H1 (cell line): Measurements from ENCODE around the gene CCSER2. TPM values are rescaled to one million over a fixed set of nuclear protein-coding genes. Genes with fewer than 3 reads are reported as not detected.

Experiments
- CTCF ChIA-PET: fragments of 300-600 bp; sonication (Branson Sonifier 250); formaldehyde crosslinking; loops from one replicate; lab custom pipeline; 2021; ENCODE audit not compliant: partially characterized antibody; lab: Charles Lee
- POLR2A ChIA-PET: fragments of 300-600 bp; sonication (Branson Sonifier 250); formaldehyde crosslinking; loops from one replicate; lab custom pipeline; 2021; ENCODE audit warnings: inconsistent platforms; ENCODE audit not compliant: partially characterized antibody; lab: Charles Lee
- DNase-seq, 2 experiments: peaks; one replicate each; pipeline versions ENCODE4 v3.0.0 to v3.0.0-alpha.2; 2010 to 2022; ENCODE audit warnings: low spot score in 2 of 2, low read depth in 1 of 2, mixed read lengths in 1 of 2
- FAIRE-seq: peaks from 2 replicates; lab custom pipeline; 2011; peaks lifted over from hg19 to GRCh38; lab: Jason Lieb, UNC
- H2AFZ ChIP-seq: 2 replicates; pipeline ENCODE4 v1.8.1; 2012; ENCODE audit warnings: low read length, inconsistent platforms
- H2AK5ac ChIP-seq: 2 replicates; pipeline ENCODE4 v1.6.1; 2013; ENCODE audit warnings: low read depth, low read length
- H2BK120ac ChIP-seq: replicated peaks from 2 replicates; pipeline ENCODE3; 2013; ENCODE audit warnings: low read depth, low read length, inconsistent platforms
- H2BK12ac ChIP-seq: 2 replicates; pipeline ENCODE4 v1.6.1; 2013; ENCODE audit warnings: low read depth, low read length
- H2BK15ac ChIP-seq: 2 replicates; pipeline ENCODE4 v1.6.1; 2013; ENCODE audit warnings: low read length
- H2BK20ac ChIP-seq: 2 replicates; pipeline ENCODE4 v1.6.1; 2013; ENCODE audit warnings: low read length
- H2BK5ac ChIP-seq: 2 replicates; pipeline ENCODE4 v1.6.1; 2013; ENCODE audit warnings: low read depth, low read length
- H3K14ac ChIP-seq: 2 replicates; pipeline ENCODE4 v1.6.1; 2013; ENCODE audit warnings: inconsistent platforms; ENCODE audit not compliant: insufficient read length
- H3K18ac ChIP-seq: 2 replicates; pipeline ENCODE4 v1.6.1; 2013; ENCODE audit warnings: low read length; ENCODE audit errors: extremely low read depth
- H3K23ac ChIP-seq: 2 replicates; pipeline ENCODE4 v1.6.1; 2013; ENCODE audit warnings: inconsistent platforms; ENCODE audit not compliant: insufficient read length
- H3K23me2 ChIP-seq: 2 replicates; pipeline ENCODE4 v1.6.1; 2013; ENCODE audit warnings: low read depth, low read length
- H3K27ac ChIP-seq: 2 replicates; pipeline ENCODE4 v1.6.1; 2011; ENCODE audit warnings: low read depth, low read length, inconsistent platforms
- H3K27me3 ChIP-seq, 4 experiments: replicated peaks in 1 of 4; 1 replicate in 1 of 4; 2 replicates in 3 of 4; pipeline versions ENCODE4 v1.6.1 to v1.8.1; 2011 to 2013; ENCODE audit warnings: low read length in 3 of 4, mild to moderate bottlenecking in 3 of 4, inconsistent platforms in 2 of 4, mixed read lengths in 2 of 4, moderate library complexity in 1 of 4; ENCODE audit not compliant: control insufficient read depth in 3 of 4, insufficient read depth in 3 of 4; ENCODE audit errors: extremely low read depth in 1 of 4
- H3K36me3 ChIP-seq, 4 experiments: 2 replicates each; pipeline versions ENCODE4 v1.6.1 to v1.8.1; 2011 to 2013; ENCODE audit warnings: mild to moderate bottlenecking in 4 of 4, low read length in 3 of 4, moderate library complexity in 2 of 4, control low read depth in 1 of 4, inconsistent platforms in 1 of 4; ENCODE audit not compliant: insufficient read depth in 4 of 4, control insufficient read depth in 2 of 4
- H3K4ac ChIP-seq: replicated peaks from 2 replicates; pipeline ENCODE3; 2013; ENCODE audit warnings: low read length, low read depth, mixed read lengths, inconsistent platforms; ENCODE audit not compliant: insufficient read length
- H3K4me1 ChIP-seq, 4 experiments: replicated peaks in 1 of 4; 1 replicate in 1 of 4; 2 replicates in 3 of 4; pipeline versions ENCODE4 v1.6.1 to v1.8.1; 2011 to 2013; ENCODE audit warnings: low read length in 3 of 4, inconsistent platforms in 2 of 4, mixed read lengths in 1 of 4; ENCODE audit not compliant: insufficient read depth in 4 of 4, control insufficient read depth in 3 of 4
- H3K4me2 ChIP-seq, 2 experiments: 2 replicates each; pipeline versions ENCODE4 v1.6.1 to v1.8.1; 2011 to 2013; ENCODE audit warnings: low read depth in 2 of 2, low read length in 2 of 2, control low read depth in 1 of 2, inconsistent platforms in 1 of 2, mild to moderate bottlenecking in 1 of 2; ENCODE audit not compliant: insufficient read depth in 1 of 2
- H3K4me3 ChIP-seq, 4 experiments: fragments of 200-600, 300-600 bp in 1 of 4; sonication (generic), shearing (Covaris generic), sonication (Bioruptor Twin) in 1 of 4; 2 replicates each; pipeline versions ENCODE4 v1.5.1 to v1.8.1; 2011 to 2016; ENCODE audit warnings: low read length in 4 of 4, low read depth in 3 of 4, control low read depth in 2 of 4, inconsistent platforms in 2 of 4, mild to moderate bottlenecking in 2 of 4, mixed read lengths in 1 of 4, moderate library complexity in 1 of 4; ENCODE audit not compliant: insufficient read depth in 2 of 4; ENCODE audit errors: extremely low read depth in 1 of 4
- H3K56ac ChIP-seq: replicated peaks from 2 replicates; pipeline ENCODE3; 2013; ENCODE audit warnings: low read depth, mild to moderate bottlenecking, mixed read lengths, low read length, inconsistent platforms; ENCODE audit not compliant: insufficient read length
- H3K79me1 ChIP-seq: 2 replicates; pipeline ENCODE4 v1.6.1; 2013; ENCODE audit warnings: low read depth, low read length, control low read depth
- H3K79me2 ChIP-seq, 2 experiments: 2 replicates each; pipeline versions ENCODE4 v1.6.1 to v1.8.1; 2012 to 2013; ENCODE audit warnings: low read length in 2 of 2, mild to moderate bottlenecking in 2 of 2, inconsistent platforms in 1 of 2; ENCODE audit not compliant: insufficient read depth in 2 of 2, control insufficient read depth in 1 of 2
- H3K9ac ChIP-seq, 4 experiments: replicated peaks in 1 of 4; 1 replicate in 1 of 4; 2 replicates in 3 of 4; pipeline versions ENCODE4 v1.6.1 to v1.8.1; 2011 to 2013; ENCODE audit warnings: low read depth in 3 of 4, low read length in 3 of 4, control low read depth in 2 of 4, mild to moderate bottlenecking in 2 of 4, moderate library complexity in 2 of 4, inconsistent platforms in 1 of 4; ENCODE audit errors: extremely low read depth in 1 of 4
- H3K9me3 ChIP-seq, 2 experiments: 2 replicates each; pipeline versions ENCODE4 v1.6.1 to v1.8.1; 2012 to 2013; ENCODE audit warnings: mild to moderate bottlenecking in 2 of 2, moderate library complexity in 2 of 2, control low read depth in 1 of 2, inconsistent platforms in 1 of 2, low read depth in 1 of 2, low read length in 1 of 2, mixed read lengths in 1 of 2; ENCODE audit not compliant: insufficient read depth in 2 of 2
- H4K20me1 ChIP-seq, 2 experiments: replicated peaks in 1 of 2; 2 replicates each; pipeline versions ENCODE3 to v1.8.1; 2011 to 2013; ENCODE audit warnings: inconsistent platforms in 2 of 2, low read length in 2 of 2, mild to moderate bottlenecking in 1 of 2; ENCODE audit not compliant: insufficient read depth in 2 of 2, control insufficient read depth in 1 of 2
- H4K5ac ChIP-seq: 2 replicates; pipeline ENCODE4 v1.6.1; 2013; ENCODE audit warnings: low read length, low read depth, mixed read lengths, inconsistent platforms; ENCODE audit not compliant: insufficient read length
- H4K8ac ChIP-seq: 2 replicates; pipeline ENCODE4 v1.8.0; 2013; ENCODE audit warnings: mild to moderate bottlenecking, moderate library complexity, low read length, inconsistent platforms; ENCODE audit not compliant: insufficient read depth; ENCODE audit errors: extremely low read depth
- H4K91ac ChIP-seq: replicated peaks from 2 replicates; pipeline ENCODE3; 2013; ENCODE audit warnings: low read length, mixed read lengths, inconsistent platforms; ENCODE audit not compliant: insufficient read length
- ASH2L ChIP-seq: fragments of 200-600, 300-600 bp; sonication (generic); IDR thresholded peaks from one replicate; pipeline ENCODE4 v1.7.1; 2017; ENCODE audit warnings: low read length
- HDAC2 ChIP-seq, 2 experiments: fragments of 300-600 bp in 1 of 2; sonication (generic) in 1 of 2; IDR thresholded peaks; 2 replicates each; pipeline ENCODE4 v1.6.1; 2011 to 2012; ENCODE audit warnings: low read depth in 2 of 2, low read length in 2 of 2, mild to moderate bottlenecking in 2 of 2, moderate library complexity in 2 of 2, borderline replicate concordance in 1 of 2, inconsistent platforms in 1 of 2
- WGBS, 2 experiments: shearing (Covaris generic) in 1 of 2; methylation state at CpG; one replicate each; pipeline versions ENCODE4 v1.1.6 to v1.1.7; 2013 to 2015; ENCODE audit warnings: low lambda C conversion rate in 2 of 2, mixed read lengths in 2 of 2, inconsistent platforms in 1 of 2, low coverage in 1 of 2, missing lambda C conversion rate in 1 of 2; ENCODE audit not compliant: insufficient replicate concordance in 2 of 2, insufficient coverage in 1 of 2, insufficient read length in 1 of 2; ENCODE audit errors: extremely low coverage in 1 of 2, missing lambda C conversion rate in 1 of 2; 5-methylcytosine and 5-hydroxymethylcytosine counted together
- polyA plus RNA-seq, 7 experiments: library from polyadenylated mRNA; depleted of rRNA in 3 of 7; stranded (reverse) in 5 of 7; unstranded in 2 of 7; fragments of >200 nt in 5 of 7; fragments of 200-250 nt in 2 of 7; gene quantifications; 1 replicate in 5 of 7; 2 replicates in 1 of 7; 4 replicates in 1 of 7; pipeline versions ENCODE4 v1.2.1 to v1.2.3, GENCODE V29; 2011 to 2013; ENCODE audit warnings: missing spikeins in 2 of 7, mixed read lengths in 2 of 7
- total RNA-seq: library from RNA; stranded (reverse); fragmentation: NEBNext Ultra II Directional; extraction: Animal tissue kit (Norgen Biotek cat#: 25700); gene quantifications from 2 replicates; pipeline ENCODE4 v1.2.1, GENCODE V29; 2021

CCSER2 gene
- total and polyA plus RNA-seq, 2 of the 8 experiments (the other 6 are each of a cell fraction or from before 2014, with no cell fraction given): 6.9 to 30.5 TPM

- no peak overlapping the region for H3K27ac ChIP-seq
- 92% methylated on average over 1 of the region's 1 CpG; no CpG with 5 or more reads in 1 of the 2 experiments for WGBS, 2 experiments
- H3K14ac ChIP-seq: no peak overlapping the region
- no peaks in the 10 kb centered on the region for H3K27me3 ChIP-seq
- H2BK12ac ChIP-seq: no peak overlapping the region; the same call in 1 of the 2 replicates
- no peak overlapping the region for H4K8ac ChIP-seq
- H3K79me2 ChIP-seq: peaks cover 0 to 75% of the 10 kb centered on the region in 2 experiments; a peak in 2 of 4 replicates
- peaks cover 2% of the 10 kb centered on the region; the same call in 1 of the 2 replicates for H3K79me1 ChIP-seq
- H3K56ac ChIP-seq: no peak overlapping the region
- H2BK20ac ChIP-seq: no peak overlapping the region
- peaks cover 0 to 10% (median 7%) of the 10 kb centered on the region in 4 experiments; a peak in 4 of 7 replicates for H3K4me1 ChIP-seq
- no peak overlapping the region for H2AK5ac ChIP-seq
- no peak overlapping the region for H2BK15ac ChIP-seq
- TF ChIP-seq HDAC2 (IDR thresholded peaks at IDR 0.05; ENCODE audit: borderline replicate concordance in 1 of 2, low read depth in 2 of 2, low read length in 2 of 2): no peak
- peak; percentile 3 for TF ChIP-seq ASH2L
- H2BK5ac ChIP-seq: no peak overlapping the region
- H4K91ac ChIP-seq: no peak overlapping the region
- H4K5ac ChIP-seq: no peak overlapping the region
- no peak overlapping the region for H2BK120ac ChIP-seq
- no peak overlapping the region for H3K9ac ChIP-seq
- no peak overlapping the region for H2AFZ ChIP-seq
- H3K18ac ChIP-seq: no peak overlapping the region
- FAIRE-seq (no peak), DNase-seq (no peak)
- no peaks in the 10 kb centered on the region; a peak in 1 of 4 replicates for H3K9me3 ChIP-seq
- peak overlapping the region in 1 of 2 experiments; percentile 36; a peak in 1 of 4 replicates for H3K4me2 ChIP-seq
- no peak overlapping the region for H3K4ac ChIP-seq
- no peak overlapping the region; a peak in 1 of 8 replicates for H3K4me3 ChIP-seq
- CTCF ChIA-PET: interaction anchor here (0.7 to 4.0 kb wide), 18 partner anchors 9 to 377 kb away, joined by 3 to 31 read pairs (median 4); no protein-coding TSS in a partner anchor
- no peak overlapping the region for H3K23ac ChIP-seq
- H3K36me3 ChIP-seq: no peaks in the 10 kb centered on the region
- peaks cover 0 to 2% of the 10 kb centered on the region in 2 experiments for H4K20me1 ChIP-seq
- POLR2A ChIA-PET: interaction anchor here (1.0 to 1.7 kb wide), 2 partner anchors 11 to 13 kb away, joined by 4 to 5 read pairs; no protein-coding TSS in a partner anchor
- H3K23me2 ChIP-seq: no peaks in the 10 kb centered on the region
These were observed 13.6 kb downstream of the CCSER2 start for GRCh38 chr10:84341983-84342382.
